ENCODE data around the gene DDR1. TPM values are rescaled to one million over a fixed set of nuclear protein-coding genes. Genes with fewer than 3 reads are reported as not detected.
"Not testable (repeated sequence)": the region's sequence is repeated elsewhere in the genome, so short reads cannot be mapped to it uniquely, and the experiment has no call there.

The DDR1 gene
- total RNA-seq, 1 experiment from 2014 or later = 95.2 TPM

DNA sequence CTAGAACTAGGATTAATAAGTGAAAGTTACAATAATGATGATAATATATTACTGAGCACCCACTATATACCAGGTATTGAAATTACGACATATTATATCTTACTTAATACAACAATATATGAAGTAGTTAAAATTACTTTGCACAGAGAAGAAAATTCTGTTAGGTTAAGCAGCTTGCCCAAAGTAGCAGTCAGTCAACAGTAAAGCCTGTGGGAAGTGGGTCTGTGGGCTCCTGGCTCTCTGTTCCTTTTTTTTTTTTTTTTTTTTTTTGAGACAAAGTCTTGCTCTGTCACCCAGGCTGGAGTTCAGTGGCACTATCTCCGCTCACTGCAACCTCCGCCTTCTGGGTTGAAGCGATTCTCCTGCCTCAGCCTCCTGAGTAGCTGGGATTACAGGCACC is 18.9 kb downstream of the DDR1 start:
- ATAC-seq (no peak), DNase-seq (ENCODE audit: low read depth, low spot score) (no peak)
- Histone ChIP-seq H3K27me3 (ENCODE audit: control insufficient read depth, insufficient read depth, low read length) (no peaks in the 10 kb centered on the region), H3K36me3 (ENCODE audit: control insufficient read depth, insufficient read depth, low read length) (no peaks in the 10 kb centered on the region), H3K9me3 (ENCODE audit: control insufficient read depth, insufficient read depth, low read depth, low read length) (no peaks in the 10 kb centered on the region), H3K4me1 (ENCODE audit: control insufficient read depth, insufficient read depth, low read length) (no peaks in the 10 kb centered on the region), H3K27ac (ENCODE audit: low read length) (no peak overlapping the region), H3K4me3 (ENCODE audit: low read depth in 2 of 2, low read length in 2 of 2) (no peak overlapping the region)
- POLR2A ChIA-PET = no interaction called here
- in situ Hi-C loops (cut with HindIII; ENCODE audit: low pct_unique_long_range_greater_than_20kb, low sequenced_read_pairs) = no loop called here
- CTCF ChIA-PET = no interaction called here
- no TSS peak for BruUV-seq (replicated peaks)
- TF ChIP-seq, protein P1, sequence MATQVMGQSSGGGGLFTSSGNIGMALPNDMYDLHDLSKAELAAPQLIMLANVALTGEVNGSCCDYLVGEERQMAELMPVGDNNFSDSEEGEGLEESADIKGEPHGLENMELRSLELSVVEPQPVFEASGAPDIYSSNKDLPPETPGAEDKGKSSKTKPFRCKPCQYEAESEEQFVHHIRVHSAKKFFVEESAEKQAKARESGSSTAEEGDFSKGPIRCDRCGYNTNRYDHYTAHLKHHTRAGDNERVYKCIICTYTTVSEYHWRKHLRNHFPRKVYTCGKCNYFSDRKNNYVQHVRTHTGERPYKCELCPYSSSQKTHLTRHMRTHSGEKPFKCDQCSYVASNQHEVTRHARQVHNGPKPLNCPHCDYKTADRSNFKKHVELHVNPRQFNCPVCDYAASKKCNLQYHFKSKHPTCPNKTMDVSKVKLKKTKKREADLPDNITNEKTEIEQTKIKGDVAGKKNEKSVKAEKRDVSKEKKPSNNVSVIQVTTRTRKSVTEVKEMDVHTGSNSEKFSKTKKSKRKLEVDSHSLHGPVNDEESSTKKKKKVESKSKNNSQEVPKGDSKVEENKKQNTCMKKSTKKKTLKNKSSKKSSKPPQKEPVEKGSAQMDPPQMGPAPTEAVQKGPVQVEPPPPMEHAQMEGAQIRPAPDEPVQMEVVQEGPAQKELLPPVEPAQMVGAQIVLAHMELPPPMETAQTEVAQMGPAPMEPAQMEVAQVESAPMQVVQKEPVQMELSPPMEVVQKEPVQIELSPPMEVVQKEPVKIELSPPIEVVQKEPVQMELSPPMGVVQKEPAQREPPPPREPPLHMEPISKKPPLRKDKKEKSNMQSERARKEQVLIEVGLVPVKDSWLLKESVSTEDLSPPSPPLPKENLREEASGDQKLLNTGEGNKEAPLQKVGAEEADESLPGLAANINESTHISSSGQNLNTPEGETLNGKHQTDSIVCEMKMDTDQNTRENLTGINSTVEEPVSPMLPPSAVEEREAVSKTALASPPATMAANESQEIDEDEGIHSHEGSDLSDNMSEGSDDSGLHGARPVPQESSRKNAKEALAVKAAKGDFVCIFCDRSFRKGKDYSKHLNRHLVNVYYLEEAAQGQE (IDR thresholded peaks at IDR 0.05; ENCODE audit: insufficient read depth in 1 of 2, low read depth in 2 of 2, low read length in 1 of 2) = no peak
- TF ChIP-seq SIN3A (IDR thresholded peaks at IDR 0.05; ENCODE audit: borderline replicate concordance, insufficient read depth, low read depth, low read length) = no peak
- intact Hi-C loops (cut with micrococcal nuclease; ENCODE audit: unreplicated experiment) = no loop called here

DNA sequence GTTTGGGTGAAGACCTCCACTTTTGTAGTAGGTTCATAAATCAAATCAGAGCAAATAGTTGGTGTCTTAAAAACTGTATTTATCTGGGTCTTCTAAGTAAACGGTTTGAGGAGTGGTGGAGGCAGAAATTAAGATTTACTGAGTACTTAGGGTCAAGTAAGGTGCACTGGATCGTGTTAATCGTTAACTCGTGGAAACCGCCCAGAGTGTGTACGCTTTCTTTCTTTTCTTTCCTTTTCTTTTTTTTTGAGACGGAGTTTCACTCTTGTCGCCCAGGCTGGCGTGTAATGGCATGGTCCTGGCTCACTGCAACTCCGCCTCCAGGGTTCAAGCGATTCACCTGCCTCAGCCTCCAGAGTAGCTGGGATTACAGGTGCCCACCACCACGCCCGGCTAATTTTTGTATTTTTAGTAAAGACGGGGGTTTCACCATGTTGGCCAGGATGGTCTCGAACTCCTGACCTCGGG is 23.0 kb downstream of the DDR1 start:
- ChIA-PET CTCF (interaction anchor here (0.6 kb wide), 1 partner anchor 134 kb away, joined by 6 read pairs; no protein-coding TSS in a partner anchor), POLR2A (interaction anchor here (0.7 kb wide), 1 partner anchor 307 kb away, joined by 3 read pairs; no protein-coding TSS in a partner anchor)
- H3K36me3 ChIP-seq (ENCODE audit: control insufficient read depth, insufficient read depth, low read length); ATAC-seq; in situ Hi-C loops (cut with HindIII; ENCODE audit: low pct_unique_long_range_greater_than_20kb, low sequenced_read_pairs); intact Hi-C loops (cut with micrococcal nuclease; ENCODE audit: unreplicated experiment); H3K27me3 ChIP-seq (ENCODE audit: control insufficient read depth, insufficient read depth, low read length); BruUV-seq (replicated peaks); DNase-seq (ENCODE audit: low read depth, low spot score); H3K4me1 ChIP-seq (ENCODE audit: control insufficient read depth, insufficient read depth, low read length); H3K9me3 ChIP-seq (ENCODE audit: control insufficient read depth, insufficient read depth, low read depth, low read length): not testable (repeated sequence)
- Histone ChIP-seq H3K4me3 (ENCODE audit: low read depth in 2 of 2, low read length in 2 of 2) (peak overlapping the region; percentile 90 to 100), H3K27ac (ENCODE audit: low read length) (peak overlapping the region; percentile 73)

DNA sequence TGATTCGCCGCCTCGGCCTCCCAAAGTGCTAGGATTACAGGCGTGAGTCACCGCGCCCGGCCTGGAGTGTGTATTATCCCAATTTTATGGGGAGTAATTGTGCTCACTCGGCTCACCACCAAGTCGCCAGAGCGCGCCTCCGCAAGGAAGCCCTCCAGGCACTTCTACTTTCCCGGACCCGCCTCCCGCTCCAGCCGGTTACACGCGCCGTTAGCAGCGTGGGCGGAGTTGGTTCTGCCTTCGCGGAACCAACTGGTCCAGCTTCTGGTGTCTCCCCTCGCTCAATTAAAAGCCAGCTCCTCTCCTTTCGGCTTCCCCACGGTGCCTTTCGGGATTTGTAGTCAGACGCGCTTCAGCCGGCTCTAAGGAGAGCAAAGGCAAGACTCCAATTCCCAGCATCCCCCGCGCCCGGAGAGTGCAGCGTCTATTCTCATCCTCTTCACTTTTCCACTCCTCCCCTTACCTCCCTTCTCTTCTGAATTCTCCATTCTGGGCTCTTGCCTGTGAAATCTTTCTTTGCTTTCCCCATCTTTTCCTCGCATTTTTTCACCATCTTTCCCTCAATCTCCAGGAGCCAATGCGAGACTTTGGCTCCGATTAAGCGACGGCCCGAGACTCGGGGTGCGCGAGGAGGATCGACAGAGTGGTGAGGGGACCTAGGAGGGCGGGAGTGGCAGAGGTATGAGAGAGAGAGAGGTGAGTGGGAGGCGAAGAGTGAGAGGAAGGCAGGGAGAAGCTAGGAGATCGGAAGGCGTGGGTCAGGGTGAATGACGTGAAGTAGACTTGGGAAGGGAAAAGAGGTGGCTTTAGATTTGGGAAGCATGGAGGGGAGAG is 23.7 kb downstream of the DDR1 start, which contains the start of gene GTF2H4:
GTF2H4 (plus strand) TSS at position 450 of the 834 bp plus-strand sequence.
- Histone ChIP-seq H3K9me3 (ENCODE audit: control insufficient read depth, insufficient read depth, low read depth, low read length) (no peaks in the 10 kb centered on the region), H3K36me3 (ENCODE audit: control insufficient read depth, insufficient read depth, low read length) (no peaks in the 10 kb centered on the region), H3K4me1 (ENCODE audit: control insufficient read depth, insufficient read depth, low read length) (0 out of 2 replicates have a peak, but pooled peaks cover 6% of the 10 kb centered on the region), H3K4me3 (ENCODE audit: low read depth in 2 of 2, low read length in 2 of 2) (peak within 1 kb of the TSS; percentile 90 to 100), H3K27me3 (ENCODE audit: control insufficient read depth, insufficient read depth, low read length) (no peaks in the 10 kb centered on the region), H3K27ac (ENCODE audit: low read length) (peak within 1 kb of the TSS; percentile 94)
- peak; percentile 99 for ATAC-seq
- CTCF ChIA-PET = no interaction called here
- in situ Hi-C loops (cut with HindIII; ENCODE audit: low pct_unique_long_range_greater_than_20kb, low sequenced_read_pairs) = no loop called here
- peak; percentile 95 for DNase-seq (ENCODE audit: low read depth, low spot score)
- POLR2A ChIA-PET = no interaction called here
- TF ChIP-seq, protein P2, sequence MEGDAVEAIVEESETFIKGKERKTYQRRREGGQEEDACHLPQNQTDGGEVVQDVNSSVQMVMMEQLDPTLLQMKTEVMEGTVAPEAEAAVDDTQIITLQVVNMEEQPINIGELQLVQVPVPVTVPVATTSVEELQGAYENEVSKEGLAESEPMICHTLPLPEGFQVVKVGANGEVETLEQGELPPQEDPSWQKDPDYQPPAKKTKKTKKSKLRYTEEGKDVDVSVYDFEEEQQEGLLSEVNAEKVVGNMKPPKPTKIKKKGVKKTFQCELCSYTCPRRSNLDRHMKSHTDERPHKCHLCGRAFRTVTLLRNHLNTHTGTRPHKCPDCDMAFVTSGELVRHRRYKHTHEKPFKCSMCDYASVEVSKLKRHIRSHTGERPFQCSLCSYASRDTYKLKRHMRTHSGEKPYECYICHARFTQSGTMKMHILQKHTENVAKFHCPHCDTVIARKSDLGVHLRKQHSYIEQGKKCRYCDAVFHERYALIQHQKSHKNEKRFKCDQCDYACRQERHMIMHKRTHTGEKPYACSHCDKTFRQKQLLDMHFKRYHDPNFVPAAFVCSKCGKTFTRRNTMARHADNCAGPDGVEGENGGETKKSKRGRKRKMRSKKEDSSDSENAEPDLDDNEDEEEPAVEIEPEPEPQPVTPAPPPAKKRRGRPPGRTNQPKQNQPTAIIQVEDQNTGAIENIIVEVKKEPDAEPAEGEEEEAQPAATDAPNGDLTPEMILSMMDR (IDR thresholded peaks at IDR 0.05) = no peak
- TF ChIP-seq POLR2AphosphoS5 (IDR thresholded peaks at IDR 0.05; ENCODE audit: low read depth, low read length) (peak; percentile 44; the same call in 1 of the 2 replicates), TCF7L2 (IDR thresholded peaks at IDR 0.05; ENCODE audit: low read depth, low read length) (peak; percentile 79), SIN3A (IDR thresholded peaks at IDR 0.05; ENCODE audit: borderline replicate concordance, insufficient read depth, low read depth, low read length) (peak; percentile 33; the same call in 1 of the 2 replicates)
- TF ChIP-seq, protein P1 (IDR thresholded peaks at IDR 0.05; ENCODE audit: insufficient read depth in 1 of 2, low read depth in 2 of 2, low read length in 1 of 2) = no peak
- intact Hi-C loops (cut with micrococcal nuclease; ENCODE audit: unreplicated experiment) = no loop called here
- no TSS peak for BruUV-seq (replicated peaks)

Data from Panc1 (cell line).